HEK293T (cell line): ENCODE data around the gene KNSTRN.

Experiments
- BHLHE40 ChIP-seq: fragments of 450-650 bp; IDR thresholded peaks from 2 replicates; pipeline ENCODE4 v1.6.1; 2016; ENCODE audit warnings: mild to moderate bottlenecking, moderate library complexity, borderline replicate concordance
- CTBP1 ChIP-seq: fragments of 450-650 bp; IDR thresholded peaks from 2 replicates; pipeline ENCODE4 v1.6.1; 2016; ENCODE audit warnings: borderline replicate concordance
- FOXA1 ChIP-seq: fragments of 450-650 bp; IDR thresholded peaks from 2 replicates; pipeline ENCODE4 v1.6.1; 2016; ENCODE audit warnings: mild to moderate bottlenecking
- FOXK2 ChIP-seq: fragments of 450-650 bp; IDR thresholded peaks from 2 replicates; pipeline ENCODE4 v1.6.1; 2016; ENCODE audit warnings: mild to moderate bottlenecking
- FOXM1 ChIP-seq: fragments of 450-650 bp; IDR thresholded peaks from 2 replicates; pipeline ENCODE4 v1.6.1; 2017; ENCODE audit warnings: mild to moderate bottlenecking, borderline replicate concordance
- HDGF ChIP-seq: fragments of 450-650 bp; IDR thresholded peaks from 2 replicates; pipeline ENCODE4 v1.6.1; 2017; ENCODE audit warnings: antibody characterized with exemption, borderline replicate concordance
- L3MBTL2 ChIP-seq: fragments of 450-650 bp; conservative IDR thresholded peaks from 2 replicates; pipeline ENCODE4 v1.6.1; 2016; ENCODE audit warnings: mild to moderate bottlenecking
- NFRKB ChIP-seq: fragments of 450-650 bp; IDR thresholded peaks from 2 replicates; pipeline ENCODE4 v1.6.1; 2016; ENCODE audit warnings: mild to moderate bottlenecking, moderate library complexity
- PKNOX1 ChIP-seq: fragments of 450-650 bp; IDR thresholded peaks from 2 replicates; pipeline ENCODE4 v1.6.1; 2016
- SP1 ChIP-seq: fragments of 450-650 bp; IDR thresholded peaks from 2 replicates; pipeline ENCODE4 v1.6.1; 2017
- SUZ12 ChIP-seq: fragments of 450-650 bp; IDR thresholded peaks from 2 replicates; pipeline ENCODE4 v1.6.1; 2016; ENCODE audit warnings: mild to moderate bottlenecking
- ZNF384 ChIP-seq: fragments of 450-650 bp; IDR thresholded peaks from 2 replicates; pipeline ENCODE4 v1.6.1; 2016

- TF ChIP-seq FOXM1 (no peak), SUZ12 (no peak), L3MBTL2 (no peak), FOXA1 (no peak), BHLHE40 (no peak), ZNF384 (no peak), HDGF (no peak), NFRKB (no peak), SP1 (no peak), PKNOX1 (no peak), CTBP1 (no peak), FOXK2 (no peak)
Measured at GRCh38 chr15:40427188-40427587, 44.7 kb downstream of the KNSTRN start.
